ENCODE data around the gene LAGE3.
A peak's percentile ranks its signal among the peaks of the same experiment; 100 is the strongest.

Gene LAGE3

DNA sequence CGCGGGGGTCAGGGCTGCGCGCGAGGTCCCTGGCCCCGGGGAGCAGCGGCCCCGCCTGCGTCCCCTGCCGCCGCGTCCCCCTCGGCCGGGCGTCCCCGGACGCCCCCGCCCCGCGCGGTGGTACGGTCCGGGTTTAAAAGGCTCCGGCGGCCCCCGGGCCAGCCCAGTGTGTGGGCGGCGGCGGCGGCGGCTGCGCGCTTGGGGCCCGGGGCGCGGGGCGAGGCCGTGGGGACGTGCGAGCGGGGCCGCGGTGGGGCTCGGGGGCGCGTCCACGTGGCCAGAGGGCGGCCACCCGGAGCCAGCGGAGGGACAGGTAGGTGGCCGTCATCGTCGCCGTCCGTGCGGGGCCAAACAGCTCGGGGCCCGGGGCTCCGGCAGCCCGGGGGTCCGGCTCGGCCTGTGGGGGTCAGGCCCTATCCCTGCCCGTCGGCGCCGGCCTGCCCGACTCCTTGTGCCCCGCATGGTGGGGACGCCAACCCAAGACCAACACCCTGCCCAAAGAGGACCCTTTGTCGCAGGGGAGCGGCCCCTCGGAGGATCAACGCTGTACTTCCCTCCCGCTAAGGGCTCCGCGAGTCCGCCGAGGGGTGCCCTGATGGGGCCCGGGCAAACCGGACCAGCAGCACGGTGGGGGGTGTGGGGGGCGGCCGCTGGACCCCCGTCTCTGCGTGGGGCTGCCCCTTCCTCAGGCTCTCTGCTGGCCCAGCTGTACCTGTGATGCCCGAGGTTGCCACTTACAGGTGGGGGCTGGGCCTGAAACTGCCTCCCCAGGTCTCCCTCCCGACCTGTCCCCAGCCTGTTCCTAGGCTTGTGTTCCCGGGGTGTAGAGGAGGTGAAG is 20.7 kb downstream of the LAGE3 start, which contains the start of gene PLXNA3:
TSS of gene PLXNA3 (plus strand) at position 166 of the 838 bp plus-strand sequence. CDS start 1,903 bp downstream, outside the sequence.
- DNase-seq (ENCODE audit: low read depth) = peak; percentile 57

DNA sequence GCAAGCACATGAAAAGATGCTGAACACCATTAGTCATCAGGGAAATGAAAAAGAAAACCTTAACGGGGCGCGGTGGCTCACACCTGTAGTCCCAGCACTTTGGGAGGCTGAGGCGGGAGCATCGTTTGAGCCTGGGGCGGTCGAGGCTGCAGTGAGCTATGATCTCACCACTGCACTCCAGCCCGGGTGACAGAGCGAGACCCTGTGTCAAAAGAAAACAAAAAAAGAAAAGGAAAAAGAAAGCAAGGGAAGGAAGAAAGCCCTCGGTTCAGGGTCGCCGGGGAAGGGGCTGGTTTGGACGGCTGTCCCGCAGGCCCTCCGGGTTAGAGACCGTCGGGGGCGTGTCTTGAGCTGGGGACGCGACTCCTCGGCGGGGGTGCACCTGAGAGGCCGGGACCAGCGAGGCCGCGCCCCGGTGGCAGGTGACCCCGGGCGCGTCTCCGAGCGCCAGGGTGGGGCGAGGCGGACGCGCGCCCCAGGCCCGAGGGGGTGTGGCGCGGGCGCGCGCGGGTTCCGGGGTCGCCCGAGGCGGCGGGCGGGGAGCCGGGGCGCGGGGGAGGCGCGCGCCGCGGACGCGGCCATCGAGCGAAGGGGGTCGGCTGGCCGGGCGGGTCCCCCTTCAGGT is 21.5 kb downstream of the LAGE3 start:
- DNase-seq (ENCODE audit: low read depth) = peak; percentile 49

DNA sequence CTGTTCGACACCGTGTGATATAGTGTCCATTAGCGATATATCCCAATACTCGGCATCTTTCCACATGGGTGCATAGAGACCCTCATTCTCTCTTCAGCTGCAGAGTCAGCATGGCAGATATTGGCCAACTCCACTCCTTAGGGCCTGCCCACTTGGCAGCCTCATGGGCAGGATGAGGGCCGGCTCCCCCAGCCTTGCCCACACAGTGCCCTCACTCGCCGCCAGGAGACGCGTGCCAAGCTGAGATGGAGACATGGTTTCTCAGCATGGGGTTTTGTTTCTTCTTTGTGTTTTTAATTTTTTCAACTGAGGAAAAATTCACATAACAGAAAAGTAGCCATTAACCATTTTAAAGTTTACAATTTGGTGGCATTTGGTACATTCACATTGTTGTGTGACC is 26.3 kb downstream of the LAGE3 start:
- no peak for DNase-seq (ENCODE audit: low read depth)

DNA sequence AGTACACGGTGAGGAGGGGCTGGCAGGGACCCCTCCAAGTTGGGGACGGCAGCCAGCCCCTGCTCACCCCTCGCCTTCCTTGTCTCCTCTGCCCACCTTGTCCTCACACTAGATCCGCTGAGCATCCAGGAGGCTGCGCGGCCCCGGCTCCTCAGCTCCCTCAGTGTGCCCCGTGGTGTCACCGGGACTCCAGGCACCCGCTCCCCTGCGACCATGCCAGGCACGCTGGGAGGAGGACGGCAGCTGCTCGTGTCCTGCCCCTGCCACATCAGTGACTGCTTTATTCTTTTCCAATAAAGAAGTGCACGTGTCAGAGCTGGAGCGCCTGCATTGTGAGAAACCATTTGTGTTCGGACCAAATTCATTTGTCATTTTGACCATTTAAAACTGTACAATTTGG is 28.8 kb downstream of the LAGE3 start:
- no peak for DNase-seq (ENCODE audit: low read depth)

DNA sequence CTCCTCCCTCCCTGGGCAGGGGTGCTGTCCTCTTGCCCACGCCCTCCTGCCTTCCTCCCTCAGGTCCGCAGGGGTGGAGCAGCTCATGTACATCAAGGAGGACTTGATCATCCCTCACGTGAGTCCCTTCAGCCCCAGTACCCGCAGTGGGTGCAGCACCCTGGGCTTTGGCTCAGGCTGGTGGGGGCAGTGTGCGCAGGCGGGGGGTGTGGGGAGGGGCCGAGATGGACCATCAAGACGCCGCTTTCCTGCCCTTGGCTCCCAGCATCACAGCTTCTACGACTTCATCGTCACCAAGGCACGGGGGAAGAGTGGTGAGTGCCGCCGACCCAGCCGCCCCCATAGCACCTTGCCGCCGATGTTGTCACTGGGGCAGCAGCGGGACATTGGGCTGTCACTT is 29.5 kb downstream of the LAGE3 start:
- DNase-seq (ENCODE audit: low read depth) = no peak

DNA sequence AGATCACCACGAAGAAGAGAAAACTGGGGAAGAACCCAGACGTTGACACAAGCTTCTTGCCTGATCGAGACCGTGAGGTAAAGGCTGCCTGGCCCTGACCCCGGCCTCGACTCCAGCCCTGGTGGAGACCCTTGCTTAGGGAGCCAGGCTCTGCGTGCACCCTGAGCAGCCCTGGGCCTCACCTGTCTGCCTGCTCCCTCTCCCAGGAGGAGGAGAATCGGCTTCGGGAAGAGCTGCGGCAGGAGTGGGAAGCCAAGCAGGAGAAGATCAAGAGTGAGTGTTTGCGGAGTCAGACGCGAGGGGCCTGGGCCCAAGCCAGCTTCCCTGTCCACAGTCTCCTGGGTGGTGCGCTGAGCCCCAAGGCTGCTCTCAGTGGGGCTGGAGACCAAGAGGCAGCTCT is 30.6 kb downstream of the LAGE3 start:
- DNase-seq (ENCODE audit: low read depth) = no peak

DNA sequence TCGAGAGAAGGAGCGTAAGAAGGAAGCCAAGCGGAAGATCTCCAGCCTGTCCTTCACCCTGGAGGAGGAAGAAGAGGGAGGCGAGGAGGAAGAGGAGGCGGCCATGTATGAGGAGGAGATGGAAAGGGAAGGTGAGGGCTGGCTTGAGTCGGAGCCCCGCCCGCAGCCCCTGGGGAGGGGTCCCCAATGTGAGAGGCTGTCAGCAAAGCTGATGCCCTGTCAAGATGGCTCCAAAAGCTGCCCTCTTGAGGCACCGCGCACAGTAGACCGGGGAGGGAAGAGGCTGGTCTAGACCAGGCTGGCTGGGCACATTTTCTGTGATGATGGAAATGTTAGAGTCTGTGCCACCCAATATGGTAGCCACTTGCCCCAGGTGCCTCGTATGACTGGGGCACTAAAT is 32.7 kb downstream of the LAGE3 start:
- no peak for DNase-seq (ENCODE audit: low read depth)

DNA sequence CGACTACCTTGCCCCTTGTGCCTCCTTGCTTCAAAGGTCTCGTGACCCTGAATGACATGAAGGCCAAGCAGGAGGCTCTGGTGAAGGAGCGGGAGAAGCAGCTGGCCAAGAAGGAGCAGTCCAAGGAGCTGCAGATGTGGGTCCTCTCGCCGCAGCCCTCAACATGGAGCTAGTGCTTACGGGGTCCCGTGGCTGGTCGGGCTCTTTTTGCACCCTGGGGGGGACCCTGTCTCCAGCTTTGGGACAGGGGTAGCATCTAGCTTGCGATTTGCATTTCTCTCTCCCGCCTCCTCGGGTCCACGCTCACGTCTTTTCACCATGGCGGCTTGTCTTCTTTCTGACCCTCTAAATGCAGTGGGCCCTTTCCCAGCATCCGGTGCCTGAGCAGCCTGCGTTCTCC is 33.3 kb downstream of the LAGE3 start:
- DNase-seq (ENCODE audit: low read depth) = no peak

DNA sequence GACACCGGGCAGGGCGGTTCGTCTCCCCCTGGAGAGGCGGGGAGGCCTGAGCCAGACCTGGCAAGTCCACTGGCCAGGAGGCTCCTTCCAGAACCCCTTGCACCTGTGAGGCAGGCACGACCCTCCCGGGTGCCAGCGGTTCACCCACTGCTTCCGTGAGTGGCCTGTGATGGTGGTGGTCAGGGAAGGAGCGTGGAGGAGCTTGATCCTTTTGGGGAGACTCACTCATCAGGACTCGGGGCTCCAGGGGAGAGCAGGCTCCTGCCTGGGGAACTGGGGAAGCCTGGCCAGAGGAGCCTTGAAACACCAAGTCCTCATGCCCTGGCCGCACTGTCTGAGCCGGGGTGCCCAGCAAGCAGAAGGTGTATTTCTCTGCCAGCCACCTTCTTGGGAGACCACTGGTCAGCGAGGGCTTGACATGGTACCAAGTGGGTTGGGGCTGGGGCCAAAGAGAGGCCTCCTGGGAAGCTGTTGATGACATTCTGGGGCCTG is 34.3 kb downstream of the LAGE3 start:
- no peak for DNase-seq (ENCODE audit: low read depth)

DNA sequence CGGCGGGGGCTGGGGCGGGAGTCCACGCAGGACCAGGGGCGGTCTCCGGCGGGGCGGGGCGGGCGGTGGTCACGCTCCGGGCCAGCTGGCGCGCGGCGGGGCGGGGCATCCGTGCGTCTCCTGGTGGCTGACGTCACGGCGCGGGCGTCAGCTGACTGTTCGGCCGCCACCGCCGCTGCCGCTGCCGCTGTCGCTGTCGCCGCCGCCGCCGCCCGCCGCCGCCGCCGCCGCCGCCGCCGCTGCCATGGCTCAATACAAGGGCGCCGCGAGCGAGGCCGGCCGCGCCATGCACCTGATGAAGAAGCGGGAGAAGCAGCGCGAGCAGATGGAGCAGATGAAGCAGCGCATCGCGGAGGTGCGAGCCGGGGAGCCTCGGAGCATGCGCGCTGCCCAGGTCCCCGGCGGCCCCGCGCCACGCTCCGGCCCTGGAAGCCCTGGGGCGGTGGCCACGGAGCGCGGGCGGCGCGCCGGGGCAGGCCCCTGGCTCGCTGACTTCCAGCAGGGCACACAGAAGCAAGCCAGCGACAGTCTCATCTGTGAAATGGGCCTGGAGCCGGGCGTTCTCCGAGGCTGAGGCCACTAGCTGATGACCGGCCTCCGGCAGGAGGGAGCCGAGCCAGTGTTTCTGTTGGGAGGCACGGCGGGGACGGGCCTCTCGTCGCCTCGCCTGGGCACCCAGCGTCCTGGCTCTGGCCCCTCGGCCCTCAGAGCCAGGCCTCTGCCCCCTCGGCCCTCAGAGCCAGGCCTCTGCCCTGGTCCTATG is 34.9 kb downstream of the LAGE3 start, which contains the start of gene FAM50A:
TSS of gene FAM50A (plus strand) at position 150 of the 763 bp plus-strand sequence. CDS start at position 245, 95 bp downstream.
- DNase-seq (ENCODE audit: low read depth) = peak; percentile 69

DNA sequence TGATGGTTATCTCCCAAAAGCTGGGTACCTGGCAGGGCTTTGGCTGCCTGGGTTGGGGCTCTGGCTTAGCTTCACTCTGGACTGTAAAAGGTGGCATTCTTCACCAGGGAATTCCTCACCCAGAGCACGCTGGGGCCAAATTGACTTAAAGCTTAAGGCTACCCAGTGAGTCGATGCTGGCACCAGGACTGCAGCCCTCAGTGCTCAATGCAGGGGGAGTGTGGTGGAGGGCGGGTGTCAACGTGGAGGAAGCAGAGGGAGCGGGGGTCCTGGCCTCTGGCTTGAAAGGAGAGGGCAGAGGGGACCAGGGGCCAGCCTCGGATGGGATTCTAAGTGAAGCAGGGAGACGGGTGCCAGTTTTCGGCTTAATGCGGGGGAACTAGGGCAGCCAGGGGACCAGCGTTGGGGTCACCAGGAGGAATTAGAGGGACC is 35.6 kb downstream of the LAGE3 start:
- DNase-seq (ENCODE audit: low read depth) = no peak

DNA sequence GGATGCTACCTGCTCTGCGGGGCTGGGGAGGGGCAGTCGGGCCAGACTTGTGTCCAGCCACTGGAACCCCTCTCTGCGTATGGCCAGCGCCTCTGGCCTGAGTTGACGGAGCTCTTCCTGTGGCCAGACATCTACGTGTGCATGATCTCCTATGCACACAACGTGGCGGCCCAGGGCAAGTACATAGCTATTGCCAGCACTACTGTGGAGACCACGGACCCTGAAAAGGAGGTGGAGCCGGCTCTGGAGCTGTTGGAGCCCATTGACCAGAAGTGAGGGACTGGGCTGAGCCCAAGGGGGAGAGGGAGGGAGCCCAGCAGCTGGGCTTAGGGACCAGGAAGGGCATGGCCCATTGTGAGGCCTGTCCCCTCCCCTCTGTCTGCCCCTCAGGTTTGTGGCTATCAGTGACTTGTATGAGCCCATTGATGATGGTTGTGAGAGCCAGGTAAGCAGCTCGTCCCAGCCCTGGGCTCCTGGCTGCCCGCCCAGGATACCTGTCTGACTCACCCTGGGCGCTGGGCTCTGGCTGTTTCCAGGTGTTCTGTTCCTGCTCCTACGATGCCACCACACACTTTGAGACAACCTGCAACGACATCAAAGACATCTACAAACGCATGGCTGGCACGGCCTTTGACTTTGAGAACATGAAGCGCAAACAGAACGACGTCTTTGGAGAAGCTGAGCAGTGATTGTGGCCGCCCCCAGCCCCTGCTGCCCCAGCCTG is 36.9 kb downstream of the LAGE3 start:
- no peak for DNase-seq (ENCODE audit: low read depth)

DNA sequence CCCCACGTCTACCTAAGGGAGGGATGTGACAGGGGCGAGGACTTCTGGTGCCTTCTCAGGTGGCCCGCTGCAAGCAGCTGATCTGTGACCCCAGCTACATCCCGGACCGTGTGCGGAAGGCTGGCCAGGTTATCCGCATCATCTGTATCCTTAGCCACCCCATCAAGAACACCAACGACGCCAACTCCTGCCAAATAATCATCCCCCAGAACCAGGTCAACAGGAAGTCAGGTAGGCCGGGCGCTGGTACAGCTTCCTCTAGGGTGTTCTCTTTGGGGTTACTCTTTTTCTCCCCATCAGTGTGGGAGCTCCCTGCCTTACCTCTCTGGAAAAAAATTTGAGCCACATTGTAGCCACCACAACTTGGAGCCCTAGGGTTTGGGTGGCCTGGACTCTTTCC is 37.5 kb downstream of the LAGE3 start:
- DNase-seq (ENCODE audit: low read depth) = no peak

DNA sequence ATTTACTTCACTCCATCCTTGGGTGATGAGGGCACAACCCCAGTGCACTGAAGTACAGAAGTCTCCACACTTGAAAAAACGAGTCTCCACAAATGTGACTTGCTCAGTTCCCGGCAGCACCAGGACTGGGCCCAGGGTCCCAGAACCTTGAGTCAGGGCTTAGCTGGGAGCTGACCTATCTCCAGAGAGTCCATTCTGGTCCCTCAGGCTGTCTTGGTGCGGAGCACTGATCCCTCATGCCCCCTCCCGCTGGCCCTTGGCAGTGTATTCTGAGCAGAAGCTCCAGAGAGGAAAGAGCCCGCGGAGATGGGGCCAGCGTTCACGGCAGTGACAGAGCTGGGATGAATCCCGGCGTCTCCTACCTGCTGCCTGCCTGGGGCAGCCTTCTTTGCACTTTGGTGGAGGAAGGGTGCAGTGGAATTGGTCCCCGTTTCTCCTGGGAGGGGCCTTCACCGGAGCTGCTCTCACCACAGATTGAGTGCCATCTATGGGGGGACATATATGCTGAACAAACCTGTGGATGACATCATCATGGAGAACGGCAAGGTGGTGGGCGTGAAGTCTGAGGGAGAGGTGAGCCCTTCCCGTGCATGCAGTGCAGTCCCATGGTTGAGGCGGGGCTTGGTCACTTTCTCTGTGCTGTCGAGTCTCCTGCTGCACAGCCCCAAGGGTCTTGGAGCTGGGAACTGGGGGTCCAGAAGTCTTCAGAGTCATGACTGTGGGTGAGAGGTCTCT is 38.3 kb downstream of the LAGE3 start:
- DNase-seq (ENCODE audit: low read depth) = no peak

DNA sequence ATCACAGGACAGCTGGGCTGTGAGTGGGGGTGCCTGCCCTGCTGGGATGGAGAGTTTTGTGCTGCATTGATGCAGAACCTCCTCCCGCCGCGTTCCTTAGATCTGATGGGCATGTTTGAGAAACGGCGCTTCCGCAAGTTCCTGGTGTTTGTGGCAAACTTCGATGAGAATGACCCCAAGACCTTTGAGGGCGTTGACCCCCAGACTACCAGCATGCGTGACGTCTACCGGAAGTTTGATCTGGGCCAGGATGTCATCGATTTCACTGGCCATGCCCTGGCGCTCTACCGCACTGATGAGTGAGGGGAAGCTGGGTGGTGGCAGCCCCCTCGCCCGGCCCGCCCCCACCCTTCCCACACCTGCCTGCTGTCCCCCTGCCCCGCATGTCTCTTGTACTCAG is 39.2 kb downstream of the LAGE3 start:
- DNase-seq (ENCODE audit: low read depth) = no peak

DNA sequence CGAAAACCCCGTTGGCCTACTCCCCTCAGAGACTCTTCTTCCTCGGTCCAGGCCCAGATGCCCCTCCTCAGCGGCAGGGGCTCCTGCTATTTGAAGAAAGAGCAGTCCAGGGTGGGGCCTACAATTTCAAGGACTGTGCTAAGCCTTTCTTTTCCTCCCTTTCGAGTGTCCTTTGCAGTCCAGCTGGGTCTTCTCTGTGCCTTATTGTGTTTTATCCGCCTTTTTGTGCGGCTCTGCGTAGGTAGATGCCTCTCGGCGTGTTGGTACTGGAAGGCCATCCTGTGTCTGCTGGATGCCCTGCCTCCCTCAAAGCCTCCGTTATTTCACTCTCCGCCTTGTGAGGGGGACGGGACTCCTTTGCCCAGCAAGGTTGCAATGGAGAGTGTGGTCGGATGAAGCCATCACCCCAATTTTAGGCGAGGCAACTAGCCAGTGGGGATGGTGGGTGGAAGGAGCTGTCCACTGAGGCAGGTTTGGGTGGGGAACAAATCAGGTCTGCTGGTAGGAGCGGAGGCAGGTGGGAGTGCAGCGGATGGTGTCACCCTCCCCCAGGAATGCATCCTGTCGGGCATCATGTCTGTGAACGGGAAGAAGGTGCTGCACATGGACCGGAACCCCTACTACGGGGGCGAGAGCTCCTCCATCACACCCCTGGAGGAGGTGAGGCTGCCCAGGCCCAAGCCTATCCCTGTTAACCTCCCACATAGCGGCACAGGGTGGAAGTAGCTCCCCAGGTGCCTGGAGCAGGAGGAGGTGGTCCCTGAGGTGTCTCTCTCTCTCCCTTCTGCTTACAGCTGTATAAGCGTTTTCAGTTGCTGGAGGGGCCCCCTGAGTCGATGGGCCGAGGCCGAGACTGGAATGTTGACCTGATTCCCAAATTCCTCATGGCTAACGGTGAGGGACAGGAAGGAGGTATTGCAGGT is 40.8 kb downstream of the LAGE3 start:
- no peak for DNase-seq (ENCODE audit: low read depth)

DNA sequence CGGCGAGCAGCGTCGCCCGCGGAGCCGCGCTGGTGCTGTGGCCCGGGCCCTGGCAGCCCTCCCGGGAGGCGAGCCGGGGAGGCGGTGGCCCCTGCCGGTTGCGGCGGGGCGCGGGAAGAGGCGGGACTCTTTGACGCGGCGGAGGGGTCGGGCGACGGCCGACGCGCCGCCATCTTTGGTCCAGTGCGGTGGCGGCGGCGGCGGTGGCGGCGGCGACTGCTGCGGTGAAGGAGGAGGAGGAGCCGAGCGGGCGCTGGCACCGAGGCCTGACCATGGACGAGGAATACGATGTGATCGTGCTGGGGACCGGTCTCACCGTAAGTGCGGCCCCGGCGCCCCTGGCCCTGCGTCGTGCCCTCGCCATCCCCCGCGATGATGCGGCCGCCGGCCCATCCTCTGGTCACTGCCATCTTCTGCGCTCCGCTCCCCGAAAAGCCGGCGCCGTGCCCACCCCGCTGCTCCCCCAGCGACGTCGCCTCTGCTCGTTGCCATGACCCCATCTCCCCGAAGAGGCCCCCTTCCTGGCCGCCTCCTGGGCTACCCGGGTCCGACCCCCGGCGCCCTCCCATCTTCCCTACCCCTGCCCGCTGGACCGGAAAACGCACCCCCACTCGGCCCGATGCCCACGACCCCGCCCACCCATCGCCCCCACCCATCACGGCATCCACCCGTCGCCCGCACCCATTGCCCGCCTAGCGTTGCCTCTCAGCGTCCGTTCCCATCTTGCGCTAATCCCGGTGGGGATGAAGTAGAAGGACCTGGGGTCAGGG is 41.9 kb downstream of the LAGE3 start, which contains the start of gene GDI1:
TSS of gene GDI1 (plus strand) at position 172 of the 770 bp plus-strand sequence. CDS start at position 273, 101 bp downstream.
- peak; percentile 43 for DNase-seq (ENCODE audit: low read depth)

DNA sequence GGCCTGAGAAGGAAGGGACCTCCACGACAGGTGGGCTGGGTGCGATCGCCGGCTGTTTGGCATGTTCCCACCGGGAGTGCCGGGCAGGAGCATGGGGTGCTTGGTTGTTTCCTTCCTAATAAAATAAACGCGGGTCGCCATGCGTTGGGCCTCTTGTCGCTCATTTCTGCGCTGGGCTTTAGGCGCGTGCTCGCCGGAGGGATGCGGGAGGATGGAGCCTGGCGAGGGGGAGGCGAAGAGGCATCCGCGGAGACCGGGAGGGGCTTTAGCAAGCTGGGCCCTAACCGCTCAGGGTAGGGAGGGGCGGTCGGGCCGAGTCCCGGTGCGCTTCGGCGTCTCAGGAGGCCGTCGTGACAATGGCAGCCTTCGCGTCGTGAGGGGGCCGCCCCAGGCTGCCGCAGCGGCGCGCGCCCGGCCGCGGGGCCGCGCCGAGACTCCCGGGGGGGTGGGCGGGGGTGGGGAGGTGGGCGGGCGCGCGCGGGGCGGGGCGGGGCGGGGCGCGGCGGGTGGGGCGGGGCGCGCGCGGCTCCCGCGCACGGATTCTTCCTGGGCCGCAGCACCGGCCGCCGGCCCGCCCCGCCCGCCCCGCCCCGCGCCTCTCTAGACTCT is 42.6 kb downstream of the LAGE3 start:
- DNase-seq (ENCODE audit: low read depth) = peak; percentile 50
